GM12878 (cell line): ENCODE results near the gene EZH2.

Experiments used
- CTCF ChIP-seq, 3 experiments: IDR thresholded peaks in 2 of 3; conservative IDR thresholded peaks in 1 of 3; 2 replicates each; pipeline ENCODE4 v1.5.1; 2011; ENCODE audit warnings: low read depth in 3 of 3, low read length in 3 of 3, mild to moderate bottlenecking in 3 of 3, control low read depth in 2 of 3, moderate library complexity in 2 of 3, inconsistent platforms in 1 of 3, mixed read lengths in 1 of 3; ENCODE audit not compliant: control insufficient read depth in 2 of 3, insufficient read depth in 1 of 3; ENCODE audit errors: extremely low read depth in 1 of 3
- MAX ChIP-seq: IDR thresholded peaks from 2 replicates; pipeline ENCODE4 v1.6.1; 2012; ENCODE audit warnings: low read depth, low read length, improper control_type of control experiment
- NR2C2 ChIP-seq: IDR thresholded peaks from 2 replicates; pipeline ENCODE4 v1.6.1; 2011; ENCODE audit warnings: borderline replicate concordance, low read depth; ENCODE audit not compliant: control insufficient read depth, insufficient read length
- STAT1 ChIP-seq: fragments of 450-650 bp; conservative IDR thresholded peaks from 2 replicates; pipeline ENCODE4 v1.6.1; 2014; ENCODE audit warnings: antibody characterized with exemption, mild to moderate bottlenecking

GRCh38 chr7:148815612-148816011 lies 68.5 kb downstream of the EZH2 start:
- TF ChIP-seq NR2C2 (no peak), MAX (no peak), STAT1 (no peak), CTCF (IDR thresholded peaks at IDR 0.05 in 2 of 3, conservative IDR thresholded peaks at IDR 0.05 in 1 of 3; ENCODE audit: control insufficient read depth in 2 of 3, extremely low read depth in 1 of 3, insufficient read depth in 1 of 3, low read depth in 3 of 3, low read length in 3 of 3) (no peak)
